HFF-Myc (cell line): ENCODE measurements around the gene PCNX3.

Experiments used
- DNase-seq: peaks from one replicate; pipeline ENCODE4 v3.0.0-alpha.2; 2011; ENCODE audit warnings: low read depth; ENCODE audit errors: extremely low read depth
- H3K4me3 ChIP-seq: replicated peaks from 2 replicates; pipeline ENCODE4 v1.5.1; 2011; ENCODE audit warnings: low read depth, mild to moderate bottlenecking, control low read depth, low read length
- CTCF ChIP-seq: IDR thresholded peaks from 2 replicates; pipeline ENCODE4 v1.5.1; 2012; ENCODE audit warnings: mild to moderate bottlenecking, low read depth, low read length, control low read depth; ENCODE audit errors: missing control alignments

PCNX3 gene

GRCh38 chr11:65585396-65586246, 30.0 kb upstream of the PCNX3 start:
- no peak for TF ChIP-seq CTCF
- no peak overlapping the region for H3K4me3 ChIP-seq
- DNase-seq = no peak

- H3K4me3 ChIP-seq = no peak overlapping the region
- no peak for DNase-seq
- no peak for TF ChIP-seq CTCF
Measured at GRCh38 chr11:65586247-65586630, 29.3 kb upstream of the PCNX3 start.

GRCh38 chr11:65586676-65587075, 28.9 kb upstream of the PCNX3 start:
- H3K4me3 ChIP-seq = no peak overlapping the region
- no peak for TF ChIP-seq CTCF
- DNase-seq = peak; percentile 56

- no peak overlapping the region for H3K4me3 ChIP-seq
- TF ChIP-seq CTCF = peak; percentile 64
- no peak for DNase-seq
Measured at GRCh38 chr11:65588199-65589054, 27.1 kb upstream of the PCNX3 start.

GRCh38 chr11:65589444-65590239, 25.9 kb upstream of the PCNX3 start:
- TF ChIP-seq CTCF = no peak
- DNase-seq = no peak
- H3K4me3 ChIP-seq = no peak overlapping the region

- no peak for DNase-seq
- TF ChIP-seq CTCF = no peak
- H3K4me3 ChIP-seq = no peak overlapping the region
Measured at GRCh38 chr11:65590240-65590738, 25.3 kb upstream of the PCNX3 start.
